Loucy (cell line): Measurements from ENCODE around the gene FLYWCH2.

Experiments used
- CTCF ChIP-seq: fragments of 200-600 bp; sonication (generic); conservative IDR thresholded peaks from 2 replicates; pipeline ENCODE4 v1.5.1; 2014; ENCODE audit warnings: mild to moderate bottlenecking, antibody characterized with exemption, low read length
- EZH2phosphoT487 ChIP-seq: fragments of 200-600 bp; IDR thresholded peaks from 2 replicates; pipeline ENCODE4 v1.6.1; 2018; ENCODE audit warnings: antibody characterized with exemption, mild to moderate bottlenecking, moderate library complexity, borderline replicate concordance

DNA sequence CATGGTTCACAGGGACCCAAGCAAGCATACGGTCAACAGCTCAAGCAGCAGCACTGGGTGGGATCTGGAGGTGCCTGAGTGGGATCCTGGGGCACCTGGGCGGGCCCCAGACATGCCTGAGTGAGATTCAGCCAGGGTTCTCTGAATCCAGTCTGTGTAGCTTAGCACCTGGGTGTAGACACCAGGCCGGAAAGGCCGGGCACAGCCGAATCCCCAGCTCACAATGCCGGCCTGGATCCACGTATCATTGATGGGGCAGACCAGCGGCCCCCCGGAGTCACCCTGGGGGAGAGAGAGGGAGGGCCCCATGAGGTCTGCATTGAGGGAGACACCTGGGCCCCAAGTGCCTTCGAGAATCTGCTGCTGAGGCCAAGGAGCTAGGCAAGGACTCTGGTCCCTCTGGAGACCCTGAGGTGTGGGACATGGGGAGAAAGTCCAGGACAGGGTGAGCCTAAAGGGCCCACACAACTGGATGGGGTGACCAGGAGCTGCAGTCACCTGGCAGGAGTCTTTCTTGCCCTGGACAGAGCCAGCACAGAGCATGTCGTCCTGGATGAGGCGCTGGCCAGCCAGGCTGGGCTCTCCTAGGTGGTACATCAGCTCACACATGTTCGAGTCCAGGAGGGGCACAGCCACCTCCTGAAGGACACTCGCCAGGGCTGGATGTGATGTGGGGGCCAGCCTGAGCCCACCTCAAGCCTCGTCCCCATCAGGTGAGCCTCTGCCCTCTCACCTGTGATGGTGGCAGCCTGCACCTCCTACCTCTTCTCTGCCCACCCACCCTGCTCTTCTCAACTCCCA is 43.2 kb upstream of the FLYWCH2 start:
- TF ChIP-seq CTCF = no peak
- no peak for TF ChIP-seq EZH2phosphoT487
